ENCODE results near the gene PPM1H.
A peak's percentile ranks its signal among the peaks of the same experiment; 100 is the strongest.

PPM1H gene

GRCh38 chr12:62799126-62799736 is 135.7 kb downstream of the PPM1H start:
- DNase-seq (ENCODE audit: low read depth), result no peak

- DNase-seq (ENCODE audit: low read depth), result no peak
These were observed 140.7 kb downstream of the PPM1H start for GRCh38 chr12:62794218-62794583.

DNA sequence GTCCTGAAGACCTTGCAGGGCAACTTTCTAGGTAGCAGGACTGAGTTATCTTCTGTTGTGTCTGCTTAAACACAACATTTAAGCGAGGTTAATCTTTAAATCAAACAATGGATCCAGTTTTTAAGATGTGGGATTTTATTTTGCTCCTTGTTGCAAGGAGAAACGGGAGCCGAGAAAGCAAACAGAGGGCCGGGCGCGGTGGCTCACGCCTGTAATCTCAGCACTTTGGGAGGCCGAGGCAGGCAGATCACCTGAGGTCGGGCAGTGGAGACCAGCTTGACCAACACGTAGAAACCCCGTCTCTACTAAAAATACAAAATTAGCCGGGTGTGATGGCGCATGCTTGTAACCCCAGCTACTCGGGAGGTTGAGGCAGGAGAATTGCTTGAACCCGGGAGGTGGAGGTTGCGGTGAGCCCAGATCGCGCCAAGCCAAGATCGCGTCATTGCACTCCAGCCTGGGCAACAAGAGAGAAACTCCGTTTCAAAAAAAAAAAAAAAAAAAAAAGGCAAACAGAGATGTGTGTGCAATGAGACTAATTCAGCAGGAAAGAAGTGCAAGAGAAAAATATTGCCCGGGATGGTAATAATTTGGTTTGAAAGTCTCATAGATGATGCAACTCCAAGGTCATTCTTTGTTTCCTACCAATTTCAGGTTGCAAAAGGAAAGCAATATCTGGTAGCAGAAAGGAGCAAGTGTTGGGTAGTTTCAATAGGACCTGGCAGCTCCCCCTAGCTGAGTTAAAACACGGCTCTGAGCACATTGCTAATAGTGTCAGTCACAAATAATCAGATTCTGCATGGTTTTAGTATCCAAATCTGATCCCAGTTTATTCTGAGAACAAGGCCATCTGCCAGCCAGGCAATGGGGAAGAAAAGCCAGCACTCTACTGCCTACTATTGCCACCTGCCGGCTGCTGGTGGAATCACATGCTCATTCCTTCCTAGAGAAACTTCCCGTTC is 141.4 kb downstream of the PPM1H start:
- peak; percentile 37 for DNase-seq (ENCODE audit: low read depth)

DNA sequence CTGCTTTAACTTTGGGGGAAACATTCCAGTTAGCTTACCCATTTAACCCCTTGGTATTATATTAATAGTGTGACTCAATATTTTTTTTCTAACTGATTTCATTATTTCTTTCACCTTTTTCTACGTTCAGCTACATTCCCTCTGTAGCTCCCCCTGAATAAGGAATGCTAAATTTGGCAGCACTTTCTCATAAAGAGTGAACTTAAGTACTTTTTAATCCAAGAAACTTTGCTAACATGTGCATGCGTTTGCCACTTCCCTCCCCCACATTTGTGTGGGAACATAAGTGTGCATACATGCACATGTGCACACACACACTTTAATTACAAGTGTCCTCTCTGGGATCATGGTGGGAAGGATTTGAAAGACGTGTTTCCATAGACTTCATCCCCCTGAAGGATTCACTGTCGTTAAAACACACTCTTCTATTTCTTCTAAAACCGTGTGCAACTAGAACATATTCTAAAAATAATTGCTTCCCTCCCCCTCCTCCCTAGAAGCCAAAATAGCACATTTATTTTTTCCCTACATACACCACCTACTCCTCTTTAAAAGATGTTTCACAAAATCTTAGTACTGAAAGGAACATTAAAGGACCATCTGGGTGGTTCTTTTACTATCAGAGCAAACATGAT is 142.6 kb downstream of the PPM1H start:
- no peak for DNase-seq (ENCODE audit: low read depth)

- no peak for DNase-seq (ENCODE audit: low read depth)
These were observed 145.1 kb downstream of the PPM1H start for GRCh38 chr12:62789851-62790250.

DNA sequence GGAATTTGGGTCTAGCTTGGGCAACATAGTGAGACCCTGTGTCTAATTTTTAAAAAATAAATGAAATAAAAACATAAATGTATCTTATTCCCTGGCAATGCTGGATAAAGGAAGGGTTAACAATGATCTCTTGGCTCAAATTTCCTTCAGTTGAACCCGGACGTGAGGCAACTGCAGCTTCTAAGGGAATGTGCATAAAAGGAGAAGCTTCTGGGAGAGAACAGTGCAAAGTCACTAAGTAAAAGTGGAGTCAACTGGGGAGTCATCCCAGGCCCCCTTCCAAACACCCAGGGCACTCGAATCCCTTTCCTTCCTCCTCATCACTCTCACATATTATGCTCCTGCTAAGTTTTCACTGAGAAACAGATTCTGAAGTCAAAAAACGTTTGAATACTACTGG is 147.3 kb downstream of the PPM1H start:
- DNase-seq (ENCODE audit: low read depth), result no peak

DNA sequence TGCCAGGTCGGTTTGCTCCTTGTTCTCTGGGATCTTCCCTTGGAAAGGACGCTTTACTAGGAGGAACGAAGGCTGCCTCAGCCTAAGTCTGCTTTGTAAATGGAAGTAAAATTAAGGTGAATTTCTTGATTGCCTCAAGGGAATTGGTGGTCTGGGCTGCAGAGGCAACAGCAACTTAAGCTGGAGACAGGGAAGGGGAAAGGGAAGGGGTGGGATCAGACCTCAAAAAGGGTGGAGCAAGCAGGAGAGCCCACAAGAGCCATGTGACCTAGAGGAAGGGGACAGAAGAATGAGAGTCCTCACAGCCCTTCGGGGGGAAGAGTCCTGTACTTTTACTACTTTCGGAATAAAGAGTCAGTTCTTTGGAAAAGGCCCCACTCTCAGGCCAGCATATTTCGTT is 147.9 kb downstream of the PPM1H start:
- no peak for DNase-seq (ENCODE audit: low read depth)

DNA sequence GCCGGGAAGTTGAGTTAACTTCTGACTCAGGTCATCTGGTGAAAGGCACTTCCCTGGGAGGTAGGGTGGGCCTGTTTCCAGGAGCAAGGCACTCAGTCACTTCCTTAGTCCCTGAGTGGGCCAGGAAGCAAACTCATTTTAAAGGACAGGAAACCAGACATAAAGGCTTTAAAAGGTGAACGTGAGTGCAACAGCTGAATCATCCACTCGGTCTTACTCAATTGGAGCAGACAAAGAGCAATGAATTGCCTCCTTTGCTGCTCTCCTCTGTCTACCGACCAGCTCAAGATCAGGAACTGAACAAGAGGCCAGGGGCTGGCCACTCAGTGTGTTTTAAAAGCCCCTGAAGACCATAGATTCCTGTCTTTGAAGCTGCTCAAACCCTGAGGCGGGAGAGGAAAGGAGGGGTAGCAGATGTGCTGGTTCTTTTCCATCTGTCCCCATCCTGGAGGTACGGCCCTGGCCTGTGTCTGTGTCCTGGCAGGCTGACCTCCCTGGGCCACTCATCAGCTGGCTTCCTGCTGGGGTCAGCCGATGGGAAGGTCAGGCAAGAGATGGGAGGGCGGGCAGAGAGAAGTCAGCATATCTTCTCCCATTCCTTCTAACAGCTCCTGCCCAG is 148.9 kb downstream of the PPM1H start:
- DNase-seq (ENCODE audit: low read depth), result no peak

GRCh38 chr12:62784576-62784975 is 150.4 kb downstream of the PPM1H start:
- DNase-seq (ENCODE audit: low read depth), result no peak

DNA sequence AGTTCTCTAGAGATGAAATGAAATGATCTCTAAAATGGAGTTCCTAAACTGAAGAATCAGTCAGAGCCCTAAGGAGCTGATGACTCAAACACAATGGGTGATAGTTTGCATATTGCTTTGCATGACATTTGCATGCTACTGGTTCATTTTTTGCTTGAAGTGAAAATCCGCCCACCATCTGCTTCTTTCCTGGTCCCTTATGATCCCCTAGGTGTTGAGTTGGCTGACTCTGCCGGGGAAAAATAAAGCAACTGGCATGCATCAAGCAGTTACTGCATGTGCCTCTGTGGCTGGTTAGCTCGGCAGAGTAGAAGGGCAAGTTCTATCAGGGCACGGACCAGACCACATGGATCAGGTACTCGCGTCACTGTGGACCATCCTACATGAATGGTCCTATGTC is 151.1 kb downstream of the PPM1H start:
- DNase-seq (ENCODE audit: low read depth), result no peak

DNA sequence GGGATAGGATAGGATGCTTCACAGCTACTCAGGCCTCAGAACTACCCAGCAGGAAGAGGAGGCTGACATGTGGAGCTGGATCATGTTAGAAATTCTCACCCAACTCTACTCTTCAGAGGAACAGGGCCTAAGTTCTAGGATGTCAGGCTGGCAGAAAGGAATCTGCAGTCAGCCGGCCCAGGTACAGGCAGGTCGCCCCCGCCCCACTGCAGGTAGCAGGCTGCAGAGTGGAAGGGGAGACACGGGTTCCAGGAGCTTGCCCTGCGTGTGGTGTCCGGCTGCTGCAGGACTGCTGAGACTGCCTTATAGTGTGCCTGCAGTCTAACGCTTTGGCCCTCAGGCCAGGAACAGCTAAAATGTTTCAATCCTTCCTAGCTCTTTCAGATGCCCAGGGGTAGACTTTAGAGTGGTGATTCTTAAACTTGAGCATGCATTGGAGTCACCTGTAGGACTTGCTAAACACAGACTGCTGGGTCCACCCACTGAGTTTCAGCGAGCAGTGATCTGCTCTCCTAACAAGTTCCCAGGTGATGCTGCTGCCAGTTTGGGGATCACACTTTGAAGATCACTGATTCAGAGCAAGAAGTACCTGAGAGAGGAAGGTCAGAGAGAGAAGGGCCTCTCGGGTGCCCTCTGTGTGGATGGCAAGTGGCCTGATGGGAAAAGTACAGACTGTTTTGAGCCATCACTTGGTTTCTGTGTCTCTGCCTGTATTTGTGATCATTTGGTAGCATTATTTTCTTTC is 153.6 kb downstream of the PPM1H start:
- DNase-seq (ENCODE audit: low read depth), result no peak

GRCh38 chr12:62779488-62779887 is 155.5 kb downstream of the PPM1H start:
- DNase-seq (ENCODE audit: low read depth), result no peak

GRCh38 chr12:62778187-62778586 is 156.8 kb downstream of the PPM1H start:
- no peak for DNase-seq (ENCODE audit: low read depth)

DNA sequence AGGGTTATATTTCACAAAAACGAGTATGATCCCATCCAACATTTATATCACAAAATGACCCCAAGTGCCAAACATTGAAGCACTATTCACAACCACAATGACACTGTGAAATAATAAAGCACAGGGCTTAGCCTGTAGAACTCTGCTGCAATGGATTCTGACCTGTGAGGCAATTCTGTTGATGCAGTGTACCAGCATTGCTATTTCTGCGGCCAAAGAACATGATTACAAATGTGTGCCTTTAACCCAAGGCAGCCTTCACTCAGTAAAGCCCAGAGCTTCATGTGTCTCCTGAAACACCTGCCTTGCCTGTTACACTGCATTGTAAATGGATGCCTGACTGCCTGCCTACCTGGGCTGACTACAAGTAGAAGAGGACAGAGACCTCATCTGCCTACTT is 158.0 kb downstream of the PPM1H start:
- DNase-seq (ENCODE audit: low read depth), result no peak

- no peak for DNase-seq (ENCODE audit: low read depth)
These were observed 158.4 kb downstream of the PPM1H start for GRCh38 chr12:62776575-62776974.

DNA sequence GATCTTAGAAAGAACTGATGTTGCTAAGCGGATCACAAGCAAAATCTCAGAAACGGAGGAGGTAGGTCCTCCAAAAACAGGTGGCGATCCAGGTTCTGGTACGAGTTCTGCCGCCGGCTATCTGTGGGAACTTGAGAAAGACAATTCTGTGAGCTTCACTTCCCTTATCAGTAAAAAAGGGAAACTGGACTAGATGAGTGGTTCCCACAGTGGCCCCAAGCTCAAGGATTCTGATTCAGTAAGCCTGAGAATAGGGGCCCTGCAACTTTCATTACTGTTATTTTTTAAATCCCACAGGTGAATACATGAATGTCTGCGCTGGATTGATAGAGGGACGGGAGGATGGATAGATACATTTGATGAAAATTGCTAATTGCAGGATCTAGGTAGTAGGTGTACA is 160.2 kb downstream of the PPM1H start:
- DNase-seq (ENCODE audit: low read depth), result no peak

DNA sequence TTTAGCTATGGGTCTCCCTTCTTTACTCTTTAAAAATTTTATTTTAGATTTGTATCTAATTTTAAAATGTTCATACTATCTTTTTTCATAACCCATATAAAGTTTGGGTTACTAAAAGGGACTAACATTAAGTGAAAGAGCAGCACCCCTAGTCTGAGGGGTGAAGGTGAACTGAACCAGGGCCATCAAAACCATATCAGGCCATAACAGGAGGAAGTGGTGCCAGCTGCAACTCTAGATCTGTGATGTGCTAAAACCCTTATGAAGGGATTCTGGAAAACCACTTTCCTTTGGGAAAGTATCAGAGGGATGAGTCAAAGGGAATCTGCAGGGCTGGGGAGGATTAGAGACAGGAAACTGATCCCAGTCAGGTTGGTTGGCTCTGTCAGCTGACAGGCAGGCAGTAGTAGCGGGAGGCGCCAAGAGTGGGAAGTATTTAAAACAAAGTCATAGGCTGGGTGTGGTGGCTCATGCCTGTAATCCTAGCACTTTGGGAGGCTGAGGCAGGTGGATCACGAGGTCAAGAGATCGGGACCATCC is 162.5 kb downstream of the PPM1H start:
- no peak for DNase-seq (ENCODE audit: low read depth)

GRCh38 chr12:62771828-62772227 is 163.1 kb downstream of the PPM1H start:
- DNase-seq (ENCODE audit: low read depth), result no peak

GRCh38 chr12:62770381-62770780 is 164.6 kb downstream of the PPM1H start:
- no peak for DNase-seq (ENCODE audit: low read depth)

DNA sequence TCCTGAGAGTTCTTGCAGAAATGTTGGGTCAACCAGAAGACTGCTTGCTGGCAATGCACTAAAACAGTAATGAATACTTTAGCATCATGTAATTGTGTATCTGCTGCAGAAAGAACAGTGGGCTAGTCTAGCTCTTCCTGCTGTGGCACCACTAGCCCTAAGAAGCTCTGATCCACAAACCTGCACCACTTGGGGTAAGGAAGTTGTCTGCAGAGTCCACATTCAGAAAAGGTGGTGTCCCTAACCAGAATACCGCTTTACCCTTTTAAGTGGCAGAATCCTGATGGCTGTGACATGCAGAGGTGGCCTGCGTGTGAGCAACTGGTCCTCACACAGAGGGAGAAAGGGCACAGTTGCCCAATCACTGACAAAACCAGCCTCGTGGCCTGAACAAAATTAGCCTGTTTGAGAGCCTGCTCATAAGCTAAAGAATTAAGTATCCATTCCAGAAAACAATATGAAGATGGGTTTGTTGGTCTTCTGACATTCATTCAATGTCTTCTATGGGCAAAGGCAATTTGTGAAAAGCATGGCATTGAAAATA is 165.8 kb downstream of the PPM1H start:
- DNase-seq (ENCODE audit: low read depth), result no peak

DNA sequence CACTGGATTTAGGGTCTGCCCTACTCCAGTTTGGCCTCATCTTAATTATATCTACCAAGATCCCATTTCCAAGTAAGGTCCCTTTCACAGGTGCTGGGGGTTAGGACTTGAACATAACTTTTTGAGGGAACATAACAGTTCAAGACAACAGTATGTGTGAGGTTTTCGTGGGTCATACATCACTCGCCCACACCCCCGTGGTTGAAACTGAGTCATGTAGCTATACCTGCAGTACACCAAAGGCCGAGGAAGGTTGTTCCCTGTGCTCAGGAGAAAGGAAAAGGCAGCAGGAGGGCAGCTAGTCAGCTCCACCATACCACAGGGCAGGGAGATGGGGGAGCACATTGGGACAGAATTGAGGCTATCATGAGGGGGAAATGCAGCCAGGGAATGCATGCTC is 167.0 kb downstream of the PPM1H start:
- no peak for DNase-seq (ENCODE audit: low read depth)

All from stimulated activated CD8-positive, alpha-beta memory T cell treated with anti-CD3 and anti-CD28 coated beads, Interleukin-12 subunit alpha, Interleukin-12 subunit beta, amount 100 ng/mL, for 4 hours (primary cell).